Keratinocyte (primary cell): ENCODE measurements around the gene CARD11.

Source experiments
- EZH2 ChIP-seq: IDR thresholded peaks from one replicate; pipeline ENCODE4 v1.6.1; 2012; ENCODE audit warnings: inconsistent platforms, mild to moderate bottlenecking, low read length, moderate library complexity
- TF ChIP-seq, protein P1 (sequence below), 3 experiments: IDR thresholded peaks in 1 of 3; conservative IDR thresholded peaks in 1 of 3; optimal IDR thresholded peaks in 1 of 3; 2 replicates in 2 of 3; 3 replicates in 1 of 3; pipeline versions ENCODE3 to v1.5.1; 2011; ENCODE audit warnings: low read length in 3 of 3, mild to moderate bottlenecking in 3 of 3, moderate library complexity in 2 of 3, control low read depth in 1 of 3, inconsistent platforms in 1 of 3; ENCODE audit not compliant: insufficient read depth in 2 of 3; ENCODE audit errors: extremely low read depth in 1 of 3

- TF ChIP-seq, protein P1, sequence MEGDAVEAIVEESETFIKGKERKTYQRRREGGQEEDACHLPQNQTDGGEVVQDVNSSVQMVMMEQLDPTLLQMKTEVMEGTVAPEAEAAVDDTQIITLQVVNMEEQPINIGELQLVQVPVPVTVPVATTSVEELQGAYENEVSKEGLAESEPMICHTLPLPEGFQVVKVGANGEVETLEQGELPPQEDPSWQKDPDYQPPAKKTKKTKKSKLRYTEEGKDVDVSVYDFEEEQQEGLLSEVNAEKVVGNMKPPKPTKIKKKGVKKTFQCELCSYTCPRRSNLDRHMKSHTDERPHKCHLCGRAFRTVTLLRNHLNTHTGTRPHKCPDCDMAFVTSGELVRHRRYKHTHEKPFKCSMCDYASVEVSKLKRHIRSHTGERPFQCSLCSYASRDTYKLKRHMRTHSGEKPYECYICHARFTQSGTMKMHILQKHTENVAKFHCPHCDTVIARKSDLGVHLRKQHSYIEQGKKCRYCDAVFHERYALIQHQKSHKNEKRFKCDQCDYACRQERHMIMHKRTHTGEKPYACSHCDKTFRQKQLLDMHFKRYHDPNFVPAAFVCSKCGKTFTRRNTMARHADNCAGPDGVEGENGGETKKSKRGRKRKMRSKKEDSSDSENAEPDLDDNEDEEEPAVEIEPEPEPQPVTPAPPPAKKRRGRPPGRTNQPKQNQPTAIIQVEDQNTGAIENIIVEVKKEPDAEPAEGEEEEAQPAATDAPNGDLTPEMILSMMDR (optimal IDR thresholded peaks at IDR 0.05 in 1 of 3, IDR thresholded peaks at IDR 0.05 in 1 of 3, conservative IDR thresholded peaks at IDR 0.05 in 1 of 3; ENCODE audit: extremely low read depth in 1 of 3, insufficient read depth in 2 of 3, low read length in 3 of 3): no peak
- no peak for TF ChIP-seq EZH2
Measured at GRCh38 chr7:2866601-2867000, 177.1 kb downstream of the CARD11 start.
